Hematopoietic multipotent progenitor cell treated with erythropoietin and hydrocortisone succinate and interleukin-3 and kit ligand, for 8 days (in vitro differentiated cells): ENCODE data around the gene ASB18.

Experiments
- DNase-seq: peaks from one replicate; pipeline ENCODE4 v3.0.0-alpha.2; 2015

The ASB18 gene

GRCh38 chr2:236205867-236206645 lies 58.1 kb downstream of the ASB18 start:
- no peak for DNase-seq

GRCh38 chr2:236204953-236205352 lies 59.3 kb downstream of the ASB18 start:
- no peak for DNase-seq

GRCh38 chr2:236200378-236200777 lies 63.8 kb downstream of the ASB18 start:
- no peak for DNase-seq

- DNase-seq, result no peak
These were observed 67.8 kb downstream of the ASB18 start for GRCh38 chr2:236196366-236196765.

- no peak for DNase-seq
These were observed 68.5 kb downstream of the ASB18 start for GRCh38 chr2:236195726-236196125.

- no peak for DNase-seq
These were observed 69.4 kb downstream of the ASB18 start for GRCh38 chr2:236194786-236195185.

- DNase-seq, result no peak
These were observed 71.2 kb downstream of the ASB18 start for GRCh38 chr2:236193026-236193425.

GRCh38 chr2:236190674-236191073 lies 73.5 kb downstream of the ASB18 start:
- DNase-seq, result no peak

GRCh38 chr2:236184701-236185100 lies 79.5 kb downstream of the ASB18 start:
- DNase-seq, result no peak

- peak; percentile 57 for DNase-seq
These were observed 83.3 kb downstream of the ASB18 start for GRCh38 chr2:236180831-236181453.

GRCh38 chr2:236180076-236180816 lies 84.0 kb downstream of the ASB18 start:
- no peak for DNase-seq

GRCh38 chr2:236179236-236180075 lies 84.8 kb downstream of the ASB18 start:
- DNase-seq, result no peak

GRCh38 chr2:236178890-236179235 lies 85.3 kb downstream of the ASB18 start:
- DNase-seq, result no peak

- DNase-seq, result peak; percentile 47
These were observed 86.0 kb downstream of the ASB18 start for GRCh38 chr2:236177967-236178889.

GRCh38 chr2:236177604-236177966 lies 86.6 kb downstream of the ASB18 start:
- DNase-seq, result peak; percentile 42

GRCh38 chr2:236176951-236177350 lies 87.3 kb downstream of the ASB18 start:
- no peak for DNase-seq

GRCh38 chr2:236176417-236176816 lies 87.8 kb downstream of the ASB18 start:
- peak; percentile 30 for DNase-seq

- no peak for DNase-seq
These were observed 88.6 kb downstream of the ASB18 start for GRCh38 chr2:236175548-236176150.

- no peak for DNase-seq
These were observed 90.2 kb downstream of the ASB18 start for GRCh38 chr2:236173729-236174607.

- no peak for DNase-seq
These were observed 91.0 kb downstream of the ASB18 start for GRCh38 chr2:236173036-236173728.
